CD14-positive monocyte (primary cell): ENCODE measurements around the gene HM13. TPM values are rescaled to one million over a fixed set of nuclear protein-coding genes. Genes with fewer than 3 reads are reported as not detected.

Source experiments
- DNase-seq, 3 donors: peaks; one replicate each; pipeline ENCODE4 v3.0.0-alpha.2; 2011 to 2022
- H2AFZ ChIP-seq: 2 replicates; pipeline ENCODE4 v1.6.0; 2012; ENCODE audit warnings: mild to moderate bottlenecking, low read depth, low read length, inconsistent platforms; ENCODE audit not compliant: insufficient read depth, poor library complexity, severe bottlenecking
- H3K27ac ChIP-seq, 2 donors: 1 replicate in 1 of 2; 2 replicates in 1 of 2; pipeline ENCODE4 v1.5.1; 2012 to 2013; ENCODE audit warnings: low read length in 2 of 2, control low read depth in 1 of 2, inconsistent platforms in 1 of 2, low read depth in 1 of 2, mild to moderate bottlenecking in 1 of 2
- H3K27me3 ChIP-seq, 2 donors: one replicate each; pipeline versions ENCODE4 v1.6.0 to v1.6.1; 2011 to 2013; ENCODE audit warnings: low read length in 2 of 2; ENCODE audit not compliant: control insufficient read depth in 2 of 2, insufficient read depth in 2 of 2
- H3K36me3 ChIP-seq, 2 donors: replicated peaks in 1 of 2; 1 replicate in 1 of 2; 2 replicates in 1 of 2; pipeline versions ENCODE4 v1.5.1 to v1.6.1; 2012 to 2013; ENCODE audit warnings: low read length in 2 of 2, control low read depth in 1 of 2, inconsistent platforms in 1 of 2, mild to moderate bottlenecking in 1 of 2; ENCODE audit not compliant: insufficient read depth in 2 of 2, control insufficient read depth in 1 of 2
- H3K4me1 ChIP-seq, 2 donors: 1 replicate in 1 of 2; 2 replicates in 1 of 2; pipeline versions ENCODE4 v1.5.1 to v1.6.1; 2012 to 2013; ENCODE audit warnings: low read length in 2 of 2, control low read depth in 1 of 2, inconsistent platforms in 1 of 2, mild to moderate bottlenecking in 1 of 2, moderate library complexity in 1 of 2; ENCODE audit not compliant: insufficient read depth in 2 of 2, control insufficient read depth in 1 of 2
- H3K4me2 ChIP-seq: replicated peaks from 2 replicates; pipeline ENCODE3; 2012; ENCODE audit warnings: low read length, moderate library complexity, mild to moderate bottlenecking; ENCODE audit not compliant: poor library complexity, severe bottlenecking; ENCODE audit errors: extremely low read depth
- H3K4me3 ChIP-seq, 3 experiments: fragments of 200-600 bp in 1 of 3; sonication (generic) in 1 of 3; replicated peaks in 1 of 3; 1 replicate in 2 of 3; 2 replicates in 1 of 3; pipeline ENCODE4 v1.5.1; 2011 to 2013; ENCODE audit warnings: low read length in 3 of 3, mild to moderate bottlenecking in 3 of 3, control low read depth in 2 of 3, low read depth in 2 of 3, inconsistent platforms in 1 of 3, moderate library complexity in 1 of 3
- H3K79me2 ChIP-seq: 2 replicates; pipeline ENCODE4 v1.6.0; 2012; ENCODE audit warnings: mild to moderate bottlenecking, control low read depth, inconsistent platforms, low read length, moderate library complexity; ENCODE audit not compliant: insufficient read depth
- H3K9ac ChIP-seq: 2 replicates; pipeline ENCODE4 v1.6.0; 2017; ENCODE audit warnings: low read length, mild to moderate bottlenecking; ENCODE audit not compliant: insufficient read depth, poor library complexity, severe bottlenecking
- H3K9me3 ChIP-seq, 2 donors: replicated peaks in 1 of 2; 1 replicate in 1 of 2; 2 replicates in 1 of 2; pipeline versions ENCODE4 v1.5.1 to v1.6.1; 2012 to 2013; ENCODE audit warnings: low read length in 2 of 2, control low read depth in 1 of 2; ENCODE audit not compliant: control insufficient read depth in 1 of 2, insufficient read depth in 1 of 2
- H4K20me1 ChIP-seq: 2 replicates; pipeline ENCODE4 v1.6.0; 2012; ENCODE audit warnings: mild to moderate bottlenecking, low read length, control low read depth, moderate library complexity; ENCODE audit not compliant: insufficient read depth
- H3K27ac Mint-ChIP-seq, 7 donors: one replicate each; pipeline ENCODE4 v1.8.0; 2020; ENCODE audit warnings: mild to moderate bottlenecking in 7 of 7, mixed read lengths in 7 of 7, moderate library complexity in 6 of 7, inconsistent platforms in 2 of 7
- H3K27me3 Mint-ChIP-seq, 3 donors: one replicate each; pipeline ENCODE4 v1.8.0; 2021 to 2022; ENCODE audit warnings: low read depth in 3 of 3, mild to moderate bottlenecking in 3 of 3, mixed read lengths in 3 of 3, moderate library complexity in 3 of 3, inconsistent platforms in 1 of 3
- H3K36me3 Mint-ChIP-seq, 2 donors: one replicate each; pipeline ENCODE4 v1.8.0; 2020; ENCODE audit warnings: mixed read lengths in 2 of 2, inconsistent platforms in 1 of 2, mild to moderate bottlenecking in 1 of 2
- H3K4me1 Mint-ChIP-seq: one replicate; pipeline ENCODE4 v1.8.0; 2020; ENCODE audit warnings: mild to moderate bottlenecking, mixed read lengths
- H3K4me3 Mint-ChIP-seq, 2 donors: one replicate each; pipeline ENCODE4 v1.8.0; 2020; ENCODE audit warnings: mild to moderate bottlenecking in 2 of 2, mixed read lengths in 2 of 2, moderate library complexity in 1 of 2
- H3K9me3 Mint-ChIP-seq, 7 donors: one replicate each; pipeline ENCODE4 v1.8.0; 2020 to 2022; ENCODE audit warnings: mixed read lengths in 7 of 7, mild to moderate bottlenecking in 6 of 7, moderate library complexity in 6 of 7, inconsistent platforms in 2 of 7
- WGBS: methylation state at CpG from one replicate; pipeline ENCODE4 v1.1.5; 2013; ENCODE audit warnings: missing lambda C conversion rate; ENCODE audit not compliant: insufficient coverage; 5-methylcytosine and 5-hydroxymethylcytosine counted together
- intact Hi-C, 2 donors: fragments of 100-400 bp; cut with micrococcal nuclease; formaldehyde crosslinking; loops; one replicate each; pipeline versions ENCODE4 v1.15.0 to v1.15.1; 2023
- polyA plus RNA-seq, 3 donors: library from polyadenylated mRNA; depleted of rRNA in 1 of 3; unstranded in 2 of 3; stranded (reverse) in 1 of 3; fragments of 300-500 nt in 2 of 3; fragments of >200 nt in 1 of 3; fragmentation: Illumina TruSeq in 2 of 3; gene quantifications; 1 replicate in 2 of 3; 2 replicates in 1 of 3; pipeline ENCODE4 v1.2.3, GENCODE V29; 2012 to 2021
- TF ChIP-seq, protein P1 (sequence below): fragments of 200-600 bp; IDR thresholded peaks from one replicate; pipeline ENCODE4 v1.8.0; 2022; ENCODE audit warnings: antibody characterized with exemption, mild to moderate bottlenecking

HM13 gene
- polyA plus RNA-seq, 3 donors: 199 to 329 (median 320) TPM

GRCh38 chr20:31560094-31560745 is 46.0 kb downstream of the HM13 start:
- H3K36me3 Mint-ChIP-seq: peaks cover 68 to 88% of the 10 kb centered on the region in 2 donors
- H3K4me1 Mint-ChIP-seq: peaks cover 24% of the 10 kb centered on the region
- H3K4me3 ChIP-seq: peak overlapping the region in 1 of 3 experiments; percentile 29
- peak overlapping the region; percentile 58 for H3K9ac ChIP-seq
- H3K27ac Mint-ChIP-seq: peak overlapping the region; percentile 87 to 98 (median 95)
- peak overlapping the region; percentile 66 to 91 for H3K27ac ChIP-seq
- H3K9me3 Mint-ChIP-seq: peaks cover 0 to 5% (median 0%) of the 10 kb centered on the region in 7 donors
- no peaks in the 10 kb centered on the region for H3K27me3 ChIP-seq
- WGBS: 0% methylated on average over 4 of the region's 6 CpGs
- peak overlapping the region in 1 of 2 donors; percentile 30 for H3K4me3 Mint-ChIP-seq
- intact Hi-C loops: loop anchor here in 1 of 2 donors (1.0 to 5.0 kb wide), 3 partner anchors 37 to 162 kb away; partner anchors contain the start of gene BCL2L1
- H3K27me3 Mint-ChIP-seq: peaks cover 0 to 2% (median 0%) of the 10 kb centered on the region in 3 donors
- H3K9me3 ChIP-seq: no peaks in the 10 kb centered on the region
- peak; percentile 88 to 92 (median 90) for DNase-seq
- H3K4me1 ChIP-seq: peaks cover 19 to 27% of the 10 kb centered on the region in 2 donors
- H3K36me3 ChIP-seq: peaks cover 58 to 83% of the 10 kb centered on the region in 2 donors
- peak overlapping the region; percentile 44 for H3K4me2 ChIP-seq
- H2AFZ ChIP-seq: no peak overlapping the region
- H3K79me2 ChIP-seq: peaks cover 4% of the 10 kb centered on the region
- TF ChIP-seq, protein P1, sequence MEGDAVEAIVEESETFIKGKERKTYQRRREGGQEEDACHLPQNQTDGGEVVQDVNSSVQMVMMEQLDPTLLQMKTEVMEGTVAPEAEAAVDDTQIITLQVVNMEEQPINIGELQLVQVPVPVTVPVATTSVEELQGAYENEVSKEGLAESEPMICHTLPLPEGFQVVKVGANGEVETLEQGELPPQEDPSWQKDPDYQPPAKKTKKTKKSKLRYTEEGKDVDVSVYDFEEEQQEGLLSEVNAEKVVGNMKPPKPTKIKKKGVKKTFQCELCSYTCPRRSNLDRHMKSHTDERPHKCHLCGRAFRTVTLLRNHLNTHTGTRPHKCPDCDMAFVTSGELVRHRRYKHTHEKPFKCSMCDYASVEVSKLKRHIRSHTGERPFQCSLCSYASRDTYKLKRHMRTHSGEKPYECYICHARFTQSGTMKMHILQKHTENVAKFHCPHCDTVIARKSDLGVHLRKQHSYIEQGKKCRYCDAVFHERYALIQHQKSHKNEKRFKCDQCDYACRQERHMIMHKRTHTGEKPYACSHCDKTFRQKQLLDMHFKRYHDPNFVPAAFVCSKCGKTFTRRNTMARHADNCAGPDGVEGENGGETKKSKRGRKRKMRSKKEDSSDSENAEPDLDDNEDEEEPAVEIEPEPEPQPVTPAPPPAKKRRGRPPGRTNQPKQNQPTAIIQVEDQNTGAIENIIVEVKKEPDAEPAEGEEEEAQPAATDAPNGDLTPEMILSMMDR: peak; percentile 95
- peaks cover 47% of the 10 kb centered on the region for H4K20me1 ChIP-seq

DNA sequence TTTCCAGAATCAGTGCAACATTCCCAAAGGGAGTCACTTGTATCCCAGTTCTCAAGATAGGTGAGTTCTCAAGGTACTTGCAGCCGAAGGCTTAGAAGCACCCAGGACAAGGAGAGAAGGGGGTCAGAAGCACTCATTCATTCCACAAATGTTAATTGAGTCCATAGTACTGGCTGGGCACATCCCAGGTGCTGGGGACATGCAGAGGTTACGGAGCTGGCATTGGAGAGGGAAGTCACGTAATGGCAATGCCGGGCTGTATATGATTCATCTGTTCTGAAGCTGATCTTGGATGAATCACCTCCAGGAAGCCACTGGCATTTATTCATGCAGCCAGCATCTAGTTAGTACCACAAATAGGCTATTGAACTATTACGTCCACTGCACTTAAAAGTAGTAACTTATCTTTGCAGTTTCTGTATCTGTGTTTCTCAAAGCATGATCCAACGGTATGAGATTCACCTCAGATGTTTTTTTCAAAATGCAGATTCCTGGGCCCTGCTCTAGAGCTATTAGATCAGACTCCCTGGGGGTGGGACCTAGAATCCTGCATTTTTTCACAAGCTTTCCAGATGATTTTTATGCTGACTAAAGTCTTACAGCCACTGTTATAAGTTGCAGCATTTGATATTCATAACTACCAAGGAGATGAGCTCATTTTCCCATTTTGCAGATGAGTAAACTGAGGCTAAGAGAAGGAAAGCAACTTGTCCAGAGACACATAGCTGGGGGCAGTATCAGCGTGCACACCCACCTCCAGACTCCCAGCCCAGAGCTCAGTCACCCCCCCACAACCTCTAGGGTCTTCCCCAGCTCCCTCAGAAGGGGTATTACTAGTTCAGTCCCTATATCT is 46.7 kb downstream of the HM13 start:
- Histone ChIP-seq H3K36me3 (peaks cover 62 to 84% of the 10 kb centered on the region in 2 donors), H3K4me2 (peak overlapping the region; percentile 44), H3K27me3 (no peaks in the 10 kb centered on the region), H4K20me1 (peaks cover 52% of the 10 kb centered on the region), H3K9ac (peak overlapping the region; percentile 58), H3K4me1 (peaks cover 19 to 27% of the 10 kb centered on the region in 2 donors), H3K9me3 (no peaks in the 10 kb centered on the region), H2AFZ (no peak overlapping the region), H3K4me3 (peak overlapping the region in 1 of 3 experiments; percentile 29), H3K79me2 (peaks cover 4% of the 10 kb centered on the region), H3K27ac (peak overlapping the region; percentile 66 to 91)
- Mint-ChIP-seq H3K4me1 (peaks cover 24% of the 10 kb centered on the region), H3K9me3 (peaks cover 0 to 5% (median 0%) of the 10 kb centered on the region in 7 donors), H3K36me3 (peaks cover 69 to 89% of the 10 kb centered on the region in 2 donors), H3K4me3 (no peak overlapping the region), H3K27me3 (peaks cover 0 to 2% (median 0%) of the 10 kb centered on the region in 3 donors), H3K27ac (peak overlapping the region; percentile 87 to 98 (median 95))
- TF ChIP-seq, protein P1: no peak
- intact Hi-C loops: loop anchor here in 1 of 2 donors (1.0 to 5.0 kb wide), 3 partner anchors 38 to 161 kb away; partner anchors contain the start of gene BCL2L1
- DNase-seq: peak; percentile 79 to 93 (median 88)
- WGBS: 33% methylated on average over 6 of the region's 7 CpGs
